ENCODE results near the gene MTRF1L. TPM values are rescaled to one million over a fixed set of nuclear protein-coding genes. Genes with fewer than 3 reads are reported as not detected.

The MTRF1L gene
- total and polyA plus RNA-seq, 2 of the 13 experiments (the other 11 are each of a cell fraction or from before 2014, with no cell fraction given): 17.6 to 28.7 TPM

- TF ChIP-seq ZNF136 (CRISPR knock-in tag; IDR thresholded peaks at IDR 0.05; ENCODE audit: low read depth) (no peak), ZNF329 (CRISPR knock-in tag; IDR thresholded peaks at IDR 0.05; ENCODE audit: low read depth) (no peak), ETV5 (CRISPR knock-in tag; IDR thresholded peaks at IDR 0.05; ENCODE audit: borderline replicate concordance) (no peak), SRSF4 (IDR thresholded peaks at IDR 0.05; ENCODE audit: low read depth, low read length, poor library complexity, severe bottlenecking) (no peak), ZBTB3 (CRISPR knock-in tag; IDR thresholded peaks at IDR 0.05; ENCODE audit: borderline replicate concordance, low read depth) (peak; percentile 10; the same call in 1 of the 2 replicates), NCOA1 (CRISPR knock-in tag; IDR thresholded peaks at IDR 0.05) (peak; percentile 77; the same call in 1 of the 2 replicates), USF2 (IDR thresholded peaks at IDR 0.05; ENCODE audit: low read depth, low read length) (no peak), USF2 (CRISPR knock-in tag; IDR thresholded peaks at IDR 0.05; ENCODE audit: borderline replicate concordance) (no peak), SMAD1 (CRISPR knock-in tag; IDR thresholded peaks at IDR 0.05; ENCODE audit: borderline replicate concordance, low read depth) (no peak), ZBTB39 (CRISPR knock-in tag; IDR thresholded peaks at IDR 0.05) (0 out of 2 replicates have a peak, but pooled peaks have one; percentile 60), PHF8 (CRISPR knock-in tag; IDR thresholded peaks at IDR 0.05) (no peak), CSRNP2 (CRISPR knock-in tag; conservative IDR thresholded peaks at IDR 0.05; ENCODE audit: low read depth) (no peak), ZNF557 (CRISPR knock-in tag; IDR thresholded peaks at IDR 0.05) (no peak), ARID5B (CRISPR knock-in tag; IDR thresholded peaks at IDR 0.05) (peak; percentile 3; the same call in 1 of the 2 replicates), FOXC1 (CRISPR knock-in tag; IDR thresholded peaks at IDR 0.05; ENCODE audit: borderline replicate concordance) (no peak; the same call in 1 of the 2 replicates), SATB2 (CRISPR knock-in tag; IDR thresholded peaks at IDR 0.05) (no peak), ZNF790 (CRISPR knock-in tag; IDR thresholded peaks at IDR 0.05; ENCODE audit: borderline replicate concordance) (no peak), HNRNPK (IDR thresholded peaks at IDR 0.05; ENCODE audit: low read depth, low read length, poor library complexity, severe bottlenecking) (peak; percentile 59)
Measured at GRCh38 chr6:152981989-152982903, 20.3 kb downstream of the MTRF1L start (continued).

Measured in HepG2 (cell line).